Peyer's patch (tissue), 4 donors: ENCODE results near the gene C19orf73.

ENCODE experiments used
- CTCF ChIP-seq, 6 experiments: fragments of 450-650 bp in 4 of 6; fragments of 200-600 bp in 2 of 6; sonication (generic) in 1 of 6; IDR thresholded peaks; one replicate each; pipeline ENCODE4 v1.5.1; 2017 to 2019; ENCODE audit warnings: antibody characterized with exemption in 6 of 6, mild to moderate bottlenecking in 3 of 6, moderate library complexity in 1 of 6
- POLR2A ChIP-seq, 2 donors: fragments of 450-650 bp; IDR thresholded peaks; one replicate each; pipeline ENCODE4 v1.5.1; 2017; ENCODE audit warnings: antibody characterized with exemption in 2 of 2, mild to moderate bottlenecking in 2 of 2, moderate library complexity in 2 of 2

- no peak for TF ChIP-seq CTCF (IDR thresholded peaks at IDR 0.05)
- TF ChIP-seq POLR2A (IDR thresholded peaks at IDR 0.05) = no peak
Observed at GRCh38 chr19:49133621-49134454, 14.9 kb upstream of the C19orf73 start.
